ENCODE measurements around the gene MKI67. TPM values are rescaled to one million over a fixed set of nuclear protein-coding genes. Genes with fewer than 3 reads are reported as not detected.

Gene MKI67
- total and polyA plus RNA-seq, 2 donors (not counting 3 experiments of a cell fraction or from before 2014, with no cell fraction given): 16.2 to 125 TPM

- Histone ChIP-seq H4K20me1 (replicated peaks; ENCODE audit: control insufficient read depth, extremely low read depth, insufficient read depth, low read length) (no peaks in the 10 kb centered on the region), H3K27me3 (ENCODE audit: control insufficient read depth in 2 of 2, insufficient read depth in 2 of 2, low read length in 2 of 2) (peaks cover 8 to 15% of the 10 kb centered on the region in 2 experiments), H3K9me3 (replicated peaks; ENCODE audit: control insufficient read depth, insufficient read depth, low read length) (no peaks in the 10 kb centered on the region), H3K4me2 (ENCODE audit: insufficient read depth, low read length) (no peak overlapping the region), H3K36me3 (ENCODE audit: control insufficient read depth in 2 of 2, extremely low read depth in 1 of 2, insufficient read depth in 2 of 2, low read length in 2 of 2) (no peaks in the 10 kb centered on the region), H2AFZ (ENCODE audit: low read depth, low read length) (no peak overlapping the region), H3K9me1 (replicated peaks; ENCODE audit: control insufficient read depth, extremely low read depth, insufficient read depth, low read length) (no peaks in the 10 kb centered on the region), H3K79me2 (ENCODE audit: control insufficient read depth, insufficient read depth, low read length) (no peaks in the 10 kb centered on the region), H3K9ac (replicated peaks; ENCODE audit: extremely low read depth, insufficient read depth, low read length) (no peak overlapping the region), H3K4me3 (replicated peaks in 1 of 3; ENCODE audit: insufficient read depth in 1 of 3, low read depth in 1 of 3, low read length in 3 of 3) (no peak overlapping the region), H3K4me1 (ENCODE audit: control insufficient read depth, extremely low read depth, insufficient read depth, low read length) (no peaks in the 10 kb centered on the region), H3K27ac (ENCODE audit: insufficient read depth, low read depth, low read length) (no peak overlapping the region)
- DNase-seq (ENCODE audit: low read depth, low spot score): no peak
- TF ChIP-seq EZH2 (IDR thresholded peaks at IDR 0.05; ENCODE audit: borderline replicate concordance, low read depth, low read length, severe bottlenecking): no peak
- no peak for TF ChIP-seq POLR2A (IDR thresholded peaks at IDR 0.05; ENCODE audit: low read depth, low read length)
- TF ChIP-seq GATA2 (IDR thresholded peaks at IDR 0.05; ENCODE audit: insufficient read depth, insufficient read length, low read depth, low read length): no peak
- FAIRE-seq: no peak
- ChIA-PET CTCF (interaction anchor here (0.9 to 5.1 kb wide), 9 partner anchors 11 to 435 kb away, joined by 3 to 38 read pairs (median 4); partner anchors contain the start of gene PTPRE), POLR2A (interaction anchor here (0.7 kb wide), 1 partner anchor 73 kb away, joined by 3 read pairs; no protein-coding TSS in a partner anchor)
- no TSS peak for BruUV-seq (replicated peaks)
- intact Hi-C loops (cut with micrococcal nuclease): loop anchor here (2.0 to 5.0 kb wide), 3 partner anchors 62 to 280 kb away; no protein-coding TSS in a partner anchor
- dilution Hi-C loops (cut with MboI; ENCODE audit: extremely low pct_ligation_motif_present, low sequenced_read_pairs): no loop called here
Measured at GRCh38 chr10:128151031-128151430, 24.8 kb upstream of the MKI67 start.

GRCh38 chr10:128150561-128150960 lies 24.3 kb upstream of the MKI67 start:
- CTCF ChIA-PET: interaction anchor here (0.9 to 5.1 kb wide), 9 partner anchors 12 to 435 kb away, joined by 3 to 38 read pairs (median 4); partner anchors contain the start of gene PTPRE
- POLR2A ChIA-PET: interaction anchor here (0.7 kb wide), 1 partner anchor 72 kb away, joined by 3 read pairs; no protein-coding TSS in a partner anchor
- Histone ChIP-seq H3K4me3 (replicated peaks in 1 of 3; ENCODE audit: insufficient read depth in 1 of 3, low read depth in 1 of 3, low read length in 3 of 3) (peak overlapping the region in 2 of 3 experiments; percentile 47 to 60), H3K9ac (replicated peaks; ENCODE audit: extremely low read depth, insufficient read depth, low read length) (no peak overlapping the region), H3K27me3 (ENCODE audit: control insufficient read depth in 2 of 2, insufficient read depth in 2 of 2, low read length in 2 of 2) (peaks cover 6 to 15% of the 10 kb centered on the region in 2 experiments), H3K9me1 (replicated peaks; ENCODE audit: control insufficient read depth, extremely low read depth, insufficient read depth, low read length) (no peaks in the 10 kb centered on the region), H3K9me3 (replicated peaks; ENCODE audit: control insufficient read depth, insufficient read depth, low read length) (no peaks in the 10 kb centered on the region), H2AFZ (ENCODE audit: low read depth, low read length) (peak overlapping the region; percentile 84), H4K20me1 (replicated peaks; ENCODE audit: control insufficient read depth, extremely low read depth, insufficient read depth, low read length) (no peaks in the 10 kb centered on the region), H3K4me2 (ENCODE audit: insufficient read depth, low read length) (peak overlapping the region; percentile 45), H3K4me1 (ENCODE audit: control insufficient read depth, extremely low read depth, insufficient read depth, low read length) (no peaks in the 10 kb centered on the region), H3K36me3 (ENCODE audit: control insufficient read depth in 2 of 2, extremely low read depth in 1 of 2, insufficient read depth in 2 of 2, low read length in 2 of 2) (no peaks in the 10 kb centered on the region), H3K79me2 (ENCODE audit: control insufficient read depth, insufficient read depth, low read length) (no peaks in the 10 kb centered on the region), H3K27ac (ENCODE audit: insufficient read depth, low read depth, low read length) (no peak overlapping the region)
- no peak for TF ChIP-seq MAX (IDR thresholded peaks at IDR 0.05; ENCODE audit: insufficient read depth, insufficient read length)
- TF ChIP-seq JUN (IDR thresholded peaks at IDR 0.05; ENCODE audit: borderline replicate concordance, insufficient read depth, insufficient read length, low read depth): no peak
- TF ChIP-seq POLR2AphosphoS5 (IDR thresholded peaks at IDR 0.05; ENCODE audit: insufficient read depth, low read depth, low read length): no peak
- TF ChIP-seq FOS (IDR thresholded peaks at IDR 0.05; ENCODE audit: borderline replicate concordance, insufficient read depth, low read length): no peak
- TF ChIP-seq GATA2 (IDR thresholded peaks at IDR 0.05; ENCODE audit: insufficient read depth, insufficient read length, low read depth, low read length): no peak
- no peak for TF ChIP-seq MYC (IDR thresholded peaks at IDR 0.05; ENCODE audit: low read depth, low read length)
- no peak for TF ChIP-seq EZH2 (IDR thresholded peaks at IDR 0.05; ENCODE audit: borderline replicate concordance, low read depth, low read length, severe bottlenecking)
- TF ChIP-seq POLR2A (IDR thresholded peaks at IDR 0.05; ENCODE audit: low read depth, low read length): no peak
- no peak for TF ChIP-seq CTCF (IDR thresholded peaks at IDR 0.05; ENCODE audit: extremely low read depth in 1 of 2, insufficient read depth in 1 of 2, low read depth in 1 of 2, low read length in 2 of 2)
- intact Hi-C loops (cut with micrococcal nuclease) (loop anchor here (1.0 to 5.0 kb wide), 7 partner anchors 24 to 435 kb away; partner anchors contain the start of genes MKI67 and PTPRE), dilution Hi-C loops (cut with MboI; ENCODE audit: extremely low pct_ligation_motif_present, low sequenced_read_pairs) (no loop called here)
- no TSS peak for BruUV-seq (replicated peaks)
- DNase-seq (ENCODE audit: low read depth, low spot score) (no peak), FAIRE-seq (no peak)
